Astrocyte (in vitro differentiated cells and primary cell): ENCODE measurements around the gene GOSR1. TPM values are rescaled to one million over a fixed set of nuclear protein-coding genes. Genes with fewer than 3 reads are reported as not detected.

Experiments
- DNase-seq: peaks from one replicate; pipeline ENCODE4 v3.0.0-alpha.2; 2010; ENCODE audit warnings: low read depth
- FAIRE-seq: peaks from 2 replicates; lab custom pipeline; 2011; peaks lifted over from hg19 to GRCh38; lab: Jason Lieb, UNC
- H2AFZ ChIP-seq: 2 replicates; pipeline ENCODE4 v1.6.0; 2012; ENCODE audit warnings: low read depth, low read length, inconsistent platforms
- H3K27ac ChIP-seq: 2 replicates; pipeline ENCODE4 v1.5.1; 2011; ENCODE audit warnings: low read depth, low read length, inconsistent platforms
- H3K27me3 ChIP-seq: 2 replicates; pipeline ENCODE4 v1.6.0; 2011; ENCODE audit warnings: low read length, inconsistent platforms; ENCODE audit not compliant: insufficient read depth
- H3K36me3 ChIP-seq: 2 replicates; pipeline ENCODE4 v1.5.1; 2011; ENCODE audit warnings: low read length, inconsistent platforms; ENCODE audit not compliant: insufficient read depth
- H3K4me1 ChIP-seq: 2 replicates; pipeline ENCODE4 v1.5.1; 2011; ENCODE audit warnings: low read length, inconsistent platforms; ENCODE audit not compliant: insufficient read depth
- H3K4me2 ChIP-seq: 2 replicates; pipeline ENCODE4 v1.6.0; 2012; ENCODE audit warnings: low read length, inconsistent platforms
- H3K4me3 ChIP-seq: 2 replicates; pipeline ENCODE4 v1.5.1; 2011; ENCODE audit warnings: low read depth, mild to moderate bottlenecking, low read length, inconsistent platforms; ENCODE audit not compliant: insufficient read depth
- H3K79me2 ChIP-seq: 2 replicates; pipeline ENCODE4 v1.6.0; 2012; ENCODE audit warnings: mild to moderate bottlenecking, low read length, inconsistent platforms; ENCODE audit not compliant: insufficient read depth
- H3K9ac ChIP-seq: 2 replicates; pipeline ENCODE4 v1.6.0; 2012; ENCODE audit warnings: mild to moderate bottlenecking, low read length, inconsistent platforms
- H3K9me3 ChIP-seq: 2 replicates; pipeline ENCODE4 v1.5.1; 2012; ENCODE audit warnings: low read depth, mild to moderate bottlenecking, low read length, inconsistent platforms; ENCODE audit not compliant: insufficient read depth
- H4K20me1 ChIP-seq: 2 replicates; pipeline ENCODE4 v1.6.0; 2012; ENCODE audit warnings: low read length, inconsistent platforms; ENCODE audit not compliant: insufficient read depth
- H3K27ac Mint-ChIP-seq: one replicate; pipeline ENCODE4 v1.8.0; 2021; ENCODE audit warnings: mild to moderate bottlenecking, mixed read lengths; ENCODE audit not compliant: unreplicated experiment
- H3K27me3 Mint-ChIP-seq: one replicate; pipeline ENCODE4 v1.8.0; 2021; ENCODE audit warnings: low read depth, mixed read lengths; ENCODE audit not compliant: unreplicated experiment
- H3K36me3 Mint-ChIP-seq: one replicate; pipeline ENCODE4 v1.8.0; 2021; ENCODE audit warnings: low read depth, mixed read lengths; ENCODE audit not compliant: unreplicated experiment
- H3K4me1 Mint-ChIP-seq: one replicate; pipeline ENCODE4 v1.8.0; 2021; ENCODE audit warnings: low read depth, mixed read lengths; ENCODE audit not compliant: unreplicated experiment
- H3K4me3 Mint-ChIP-seq: one replicate; pipeline ENCODE4 v1.8.0; 2021; ENCODE audit warnings: mild to moderate bottlenecking, moderate library complexity, mixed read lengths; ENCODE audit not compliant: unreplicated experiment
- H3K9me3 Mint-ChIP-seq: one replicate; pipeline ENCODE4 v1.8.0; 2021; ENCODE audit warnings: mild to moderate bottlenecking, mixed read lengths; ENCODE audit not compliant: unreplicated experiment
- CTCF ChIP-seq: IDR thresholded peaks from 2 replicates; pipeline ENCODE4 v1.5.1; 2011; ENCODE audit warnings: low read depth, mild to moderate bottlenecking, inconsistent platforms, low read length, moderate library complexity; ENCODE audit not compliant: insufficient read depth
- EZH2 ChIP-seq: IDR thresholded peaks from 2 replicates; pipeline ENCODE4 v1.6.1; 2012; ENCODE audit warnings: mild to moderate bottlenecking, low read length, inconsistent platforms; ENCODE audit not compliant: insufficient read depth
- total RNA-seq: library from RNA; stranded (reverse); gene quantifications from 2 replicates; pipeline ENCODE4 v1.2.1, GENCODE V29; 2021

GOSR1 gene
- total RNA-seq, 1 donor from 2014 or later: 49.3 TPM

GRCh38 chr17:30557916-30558685 is 80.9 kb downstream of the GOSR1 start:
- peaks cover 2% of the 10 kb centered on the region for H3K36me3 Mint-ChIP-seq
- Histone ChIP-seq H3K27ac (no peak overlapping the region), H3K9ac (no peak overlapping the region), H3K9me3 (no peaks in the 10 kb centered on the region), H4K20me1 (no peaks in the 10 kb centered on the region), H2AFZ (no peak overlapping the region), H3K36me3 (no peaks in the 10 kb centered on the region), H3K4me3 (no peak overlapping the region), H3K79me2 (no peaks in the 10 kb centered on the region), H3K4me2 (no peak overlapping the region), H3K4me1 (no peaks in the 10 kb centered on the region), H3K27me3 (no peaks in the 10 kb centered on the region)
- no peak for DNase-seq
- peaks cover 14% of the 10 kb centered on the region for H3K27me3 Mint-ChIP-seq
- no peak for TF ChIP-seq CTCF
- no peak for TF ChIP-seq EZH2
- peaks cover 6% of the 10 kb centered on the region for H3K4me1 Mint-ChIP-seq
- no peak overlapping the region for H3K27ac Mint-ChIP-seq
- no peak overlapping the region for H3K4me3 Mint-ChIP-seq
- FAIRE-seq: no peak
- H3K9me3 Mint-ChIP-seq: no peaks in the 10 kb centered on the region

- no peak for TF ChIP-seq EZH2
- TF ChIP-seq CTCF: no peak
- H3K9me3 ChIP-seq: no peaks in the 10 kb centered on the region
- H3K27me3 ChIP-seq: no peaks in the 10 kb centered on the region
- H3K9ac ChIP-seq: no peak overlapping the region
- no peaks in the 10 kb centered on the region for H4K20me1 ChIP-seq
- no peak overlapping the region for H3K4me3 Mint-ChIP-seq
- FAIRE-seq: no peak
- H3K36me3 Mint-ChIP-seq: peaks cover 2% of the 10 kb centered on the region
- H2AFZ ChIP-seq: no peak overlapping the region
- peaks cover 11% of the 10 kb centered on the region for H3K27me3 Mint-ChIP-seq
- H3K4me3 ChIP-seq: no peak overlapping the region
- DNase-seq: no peak
- no peak overlapping the region for H3K27ac ChIP-seq
- no peak overlapping the region for H3K4me2 ChIP-seq
- peaks cover 6% of the 10 kb centered on the region for H3K4me1 Mint-ChIP-seq
- H3K27ac Mint-ChIP-seq: no peak overlapping the region
- no peaks in the 10 kb centered on the region for H3K4me1 ChIP-seq
- no peaks in the 10 kb centered on the region for H3K36me3 ChIP-seq
- H3K9me3 Mint-ChIP-seq: no peaks in the 10 kb centered on the region
- no peaks in the 10 kb centered on the region for H3K79me2 ChIP-seq
Measured at GRCh38 chr17:30558686-30559545, 81.7 kb downstream of the GOSR1 start.
